ENCODE results near the gene RAB40C. TPM values are rescaled to one million over a fixed set of nuclear protein-coding genes. Genes with fewer than 3 reads are reported as not detected.
A peak's percentile ranks its signal among the peaks of the same experiment; 100 is the strongest.

Gene RAB40C
- 10 to 100 TPM; 13.3 to 14.0 TPM for total RNA-seq

- H3K4me1 Mint-ChIP-seq, result peaks cover 25% of the 10 kb centered on the region
- H3K27me3 Mint-ChIP-seq, result no peaks in the 10 kb centered on the region
- peak within 1 kb of the TSS; percentile 85 for H3K4me3 Mint-ChIP-seq
- H3K27ac Mint-ChIP-seq, result peak within 1 kb of the TSS; percentile 94
- no peaks in the 10 kb centered on the region for H3K9me3 Mint-ChIP-seq (ENCODE audit: low read depth)
- ATAC-seq (peak; percentile 87), DNase-seq (peak; percentile 99)
- CTCF ChIA-PET, result interaction anchor here (0.9 kb wide), 1 partner anchor 46 kb away, joined by 3 read pairs; the partner anchor contains the start of gene METTL26
- no peaks in the 10 kb centered on the region for H3K36me3 Mint-ChIP-seq
These were observed at the start of gene RAB40C for GRCh38 chr16:589658-590187. Gene RAB40C (plus strand): TSS chr16:590066. CDS start chr16:590292, 226 bp downstream.

- H3K4me1 Mint-ChIP-seq, result peaks cover 5% of the 10 kb centered on the region
- peaks cover 16% of the 10 kb centered on the region for H3K36me3 Mint-ChIP-seq
- CTCF ChIA-PET, result no interaction called here
- no peak for ATAC-seq
- H3K27ac Mint-ChIP-seq, result no peak overlapping the region
- no peak for DNase-seq
- no peaks in the 10 kb centered on the region for H3K27me3 Mint-ChIP-seq
- H3K9me3 Mint-ChIP-seq (ENCODE audit: low read depth), result no peaks in the 10 kb centered on the region
- H3K4me3 Mint-ChIP-seq, result no peak overlapping the region
These were observed 49.1 kb upstream of the RAB40C start for GRCh38 chr16:540645-541340.

DNA sequence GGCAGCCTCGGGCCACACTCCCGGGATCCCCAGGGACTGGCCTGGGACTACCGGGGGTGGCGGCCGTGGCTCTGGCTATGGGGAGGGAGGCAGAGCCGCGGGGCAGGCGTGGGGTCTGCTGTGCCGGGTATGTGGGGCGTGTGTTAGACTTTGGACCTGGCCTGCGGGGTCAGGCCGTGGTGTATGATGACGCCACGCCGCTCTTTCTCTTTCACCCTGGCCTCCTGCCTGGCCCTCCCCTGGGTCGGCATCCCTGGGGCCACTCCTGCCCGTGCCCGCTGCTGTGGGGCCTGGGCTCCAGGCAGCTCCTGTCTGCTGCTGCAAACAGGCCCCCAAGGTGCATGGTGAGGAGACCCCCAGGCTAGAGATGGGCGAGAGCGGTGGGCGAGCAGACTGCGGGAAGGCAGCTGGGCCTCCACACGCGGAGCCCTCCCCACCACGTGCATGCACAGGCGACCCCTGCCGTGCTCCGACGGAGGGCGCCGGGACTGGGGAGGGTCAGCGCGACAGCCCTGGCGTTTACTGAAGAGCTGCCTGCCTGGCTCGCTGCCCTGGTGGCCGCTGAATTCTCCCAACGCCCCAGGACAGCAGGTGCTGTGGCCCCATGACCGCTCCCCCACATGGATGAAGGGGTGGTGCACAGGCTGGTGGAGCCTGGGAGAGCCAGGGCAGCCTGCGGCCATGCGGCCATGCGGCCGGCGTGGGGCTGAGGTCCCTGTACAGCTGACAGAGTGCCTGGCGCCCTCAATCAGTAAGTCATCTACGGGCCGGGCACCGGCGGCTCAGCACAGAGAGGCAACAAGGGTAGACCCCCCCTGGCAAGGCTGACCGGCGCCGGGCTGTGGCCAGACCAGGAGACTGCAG is 46.3 kb upstream of the RAB40C start:
- no peaks in the 10 kb centered on the region for H3K27me3 Mint-ChIP-seq
- no peak for ATAC-seq

GRCh38 chr16:544517-544916 is 45.3 kb upstream of the RAB40C start:
- H3K9me3 Mint-ChIP-seq (ENCODE audit: low read depth), result no peaks in the 10 kb centered on the region
- DNase-seq, result no peak
- no peak for ATAC-seq
- CTCF ChIA-PET, result no interaction called here
- no peak overlapping the region for H3K27ac Mint-ChIP-seq
- no peaks in the 10 kb centered on the region for H3K27me3 Mint-ChIP-seq
- H3K4me3 Mint-ChIP-seq, result no peak overlapping the region
- peaks cover 8% of the 10 kb centered on the region for H3K4me1 Mint-ChIP-seq
- H3K36me3 Mint-ChIP-seq, result peaks cover 8% of the 10 kb centered on the region

More for the DNA sequence above, 46.3 kb upstream of the RAB40C start:
- Mint-ChIP-seq H3K27ac (no peak overlapping the region), H3K9me3 (ENCODE audit: low read depth) (no peaks in the 10 kb centered on the region), H3K4me1 (peaks cover 8% of the 10 kb centered on the region), H3K36me3 (peaks cover 10% of the 10 kb centered on the region), H3K4me3 (no peak overlapping the region)
- DNase-seq, result no peak
- CTCF ChIA-PET, result no interaction called here

GRCh38 chr16:546909-547770 is 42.7 kb upstream of the RAB40C start:
- peak; percentile 59 for DNase-seq
- H3K27me3 Mint-ChIP-seq, result no peaks in the 10 kb centered on the region
- H3K36me3 Mint-ChIP-seq, result peaks cover 3% of the 10 kb centered on the region
- peaks cover 5% of the 10 kb centered on the region for H3K4me1 Mint-ChIP-seq
- peak; percentile 62 for ATAC-seq
- H3K27ac Mint-ChIP-seq, result no peak overlapping the region
- no peaks in the 10 kb centered on the region for H3K9me3 Mint-ChIP-seq (ENCODE audit: low read depth)
- no peak overlapping the region for H3K4me3 Mint-ChIP-seq
- CTCF ChIA-PET, result no interaction called here

DNA sequence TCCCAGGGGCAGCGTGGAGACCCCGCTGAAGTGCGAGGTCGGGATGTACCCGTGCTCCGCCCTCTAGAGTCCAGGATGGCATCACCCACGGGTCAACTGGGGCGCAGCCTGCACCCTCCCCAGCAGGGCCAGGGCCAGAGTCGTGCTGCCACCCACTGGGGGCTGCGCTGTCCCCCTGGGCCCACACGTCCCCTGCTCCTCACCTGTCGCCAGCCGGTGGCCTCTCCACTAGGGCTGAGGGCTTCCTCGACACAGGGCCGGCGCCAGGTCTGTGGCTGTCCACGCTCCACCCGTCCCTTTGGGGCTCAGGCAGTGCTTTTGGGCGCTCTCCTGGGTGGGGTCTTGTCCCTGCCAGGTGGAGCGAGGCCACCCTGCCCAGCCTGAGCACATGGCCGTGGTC is 41.3 kb upstream of the RAB40C start:
- ATAC-seq (no peak), DNase-seq (no peak)
- Mint-ChIP-seq H3K9me3 (ENCODE audit: low read depth) (no peaks in the 10 kb centered on the region), H3K27me3 (no peaks in the 10 kb centered on the region), H3K27ac (no peak overlapping the region), H3K4me1 (peaks cover 2% of the 10 kb centered on the region), H3K4me3 (no peak overlapping the region), H3K36me3 (no peaks in the 10 kb centered on the region)
- CTCF ChIA-PET, result no interaction called here

DNA sequence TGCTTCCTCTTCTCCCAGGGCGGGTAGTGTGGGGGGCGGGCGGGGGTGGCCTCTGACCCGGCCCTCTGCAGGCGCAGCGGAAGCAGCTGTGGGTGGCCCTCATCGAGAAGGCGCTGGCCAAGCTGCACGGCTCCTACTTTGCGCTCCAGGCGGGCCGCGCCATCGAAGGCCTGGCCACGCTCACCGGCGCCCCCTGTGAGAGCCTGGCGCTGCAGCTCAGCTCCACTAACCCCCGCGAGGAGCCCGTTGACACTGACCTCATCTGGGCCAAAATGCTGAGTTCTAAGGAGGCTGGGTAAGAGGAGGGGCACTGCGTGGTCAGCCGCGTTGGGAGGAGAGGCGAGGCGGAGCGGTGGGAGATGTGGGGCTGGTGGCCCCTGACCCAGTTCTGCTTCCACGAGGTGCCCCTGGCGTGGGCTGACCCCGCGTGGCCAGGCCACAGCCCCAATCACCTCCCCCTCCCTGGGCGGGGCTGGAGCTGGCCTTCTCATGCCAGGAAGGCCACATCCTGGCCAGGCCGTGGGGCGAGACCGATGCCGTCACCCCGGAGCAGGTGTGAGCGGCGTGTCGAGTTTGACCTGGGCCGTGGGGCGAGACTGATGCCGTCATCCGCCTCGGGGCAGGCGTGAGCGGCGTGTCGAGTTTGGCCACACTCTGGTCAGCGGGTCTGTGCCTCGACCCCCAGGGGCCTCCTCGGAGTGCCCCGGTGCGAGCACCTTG is 40.2 kb upstream of the RAB40C start:
- CTCF ChIA-PET, result no interaction called here
- DNase-seq, result no peak
- Mint-ChIP-seq H3K9me3 (ENCODE audit: low read depth) (no peaks in the 10 kb centered on the region), H3K4me1 (peaks cover 2% of the 10 kb centered on the region), H3K4me3 (no peak overlapping the region), H3K36me3 (no peaks in the 10 kb centered on the region), H3K27me3 (no peaks in the 10 kb centered on the region), H3K27ac (no peak overlapping the region)
- ATAC-seq, result no peak

DNA sequence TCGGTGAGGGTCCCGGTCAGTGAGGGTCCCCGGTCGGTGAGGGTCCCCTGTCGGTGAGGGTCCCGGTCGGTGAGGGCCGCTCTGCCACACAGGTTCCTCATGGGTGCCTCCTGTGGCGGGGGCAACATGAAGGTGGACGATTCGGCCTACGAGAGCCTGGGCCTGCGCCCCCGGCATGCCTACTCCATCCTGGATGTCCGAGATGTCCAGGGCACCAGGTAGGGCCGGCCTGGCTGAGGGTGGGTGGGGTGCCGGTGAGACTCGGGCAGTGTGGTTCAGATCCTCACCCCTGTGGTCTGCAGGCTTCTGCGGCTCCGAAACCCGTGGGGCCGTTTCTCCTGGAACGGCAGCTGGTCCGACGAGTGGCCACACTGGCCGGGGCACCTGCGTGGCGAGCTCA is 38.7 kb upstream of the RAB40C start:
- Mint-ChIP-seq H3K27ac (no peak overlapping the region), H3K4me3 (no peak overlapping the region), H3K9me3 (ENCODE audit: low read depth) (no peaks in the 10 kb centered on the region), H3K27me3 (no peaks in the 10 kb centered on the region), H3K4me1 (peaks cover 2% of the 10 kb centered on the region), H3K36me3 (no peaks in the 10 kb centered on the region)
- CTCF ChIA-PET, result no interaction called here
- ATAC-seq (no peak), DNase-seq (no peak)

DNA sequence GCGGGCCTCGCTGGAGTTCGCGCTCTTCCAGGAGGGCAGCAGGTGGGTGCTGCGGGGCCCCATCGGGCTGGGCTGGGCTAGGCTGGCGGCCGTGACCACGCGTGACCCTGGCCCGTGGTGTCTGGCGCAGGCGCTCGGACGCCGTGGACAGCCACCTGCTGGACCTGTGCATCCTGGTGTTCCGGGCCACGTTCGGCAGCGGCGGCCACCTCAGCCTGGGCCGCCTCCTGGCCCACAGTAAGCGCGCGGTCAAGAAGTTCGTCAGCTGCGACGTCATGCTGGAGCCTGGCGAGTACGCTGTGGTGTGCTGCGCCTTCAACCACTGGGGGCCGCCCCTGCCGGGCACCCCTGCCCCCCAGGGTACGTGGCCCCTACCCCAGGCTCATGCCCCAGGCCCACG is 37.7 kb upstream of the RAB40C start:
- no peak for DNase-seq
- no peaks in the 10 kb centered on the region for H3K9me3 Mint-ChIP-seq (ENCODE audit: low read depth)
- H3K4me3 Mint-ChIP-seq, result no peak overlapping the region
- H3K4me1 Mint-ChIP-seq, result no peaks in the 10 kb centered on the region
- H3K27me3 Mint-ChIP-seq, result no peaks in the 10 kb centered on the region
- H3K36me3 Mint-ChIP-seq, result no peaks in the 10 kb centered on the region
- no peak for ATAC-seq
- no peak overlapping the region for H3K27ac Mint-ChIP-seq
- CTCF ChIA-PET, result no interaction called here

- Mint-ChIP-seq H3K36me3 (no peaks in the 10 kb centered on the region), H3K27ac (no peak overlapping the region), H3K9me3 (ENCODE audit: low read depth) (no peaks in the 10 kb centered on the region), H3K4me3 (no peak overlapping the region), H3K27me3 (peaks cover 4% of the 10 kb centered on the region), H3K4me1 (no peaks in the 10 kb centered on the region)
- DNase-seq, result no peak
- no peak for ATAC-seq
- CTCF ChIA-PET, result no interaction called here
These were observed 36.1 kb upstream of the RAB40C start for GRCh38 chr16:553601-554296.

DNA sequence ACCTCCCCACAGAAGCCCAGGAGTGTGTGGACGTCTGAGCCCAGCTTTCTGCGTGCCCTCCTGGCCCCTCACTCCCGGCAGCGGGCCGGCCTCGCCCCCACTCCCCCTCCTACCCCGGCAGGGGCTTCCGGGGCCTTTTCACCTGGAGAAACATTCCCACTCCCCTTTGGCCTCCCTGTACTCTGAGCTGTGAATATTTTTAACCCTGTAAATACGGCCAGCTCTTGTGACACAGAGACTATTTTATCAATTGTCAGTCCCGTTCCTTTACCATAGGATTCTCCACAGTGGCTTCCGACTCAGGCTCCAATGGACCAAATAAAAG is 35.6 kb upstream of the RAB40C start:
- Mint-ChIP-seq H3K9me3 (ENCODE audit: low read depth) (no peaks in the 10 kb centered on the region), H3K27ac (no peak overlapping the region), H3K4me1 (no peaks in the 10 kb centered on the region), H3K36me3 (no peaks in the 10 kb centered on the region), H3K27me3 (peaks cover 6% of the 10 kb centered on the region), H3K4me3 (no peak overlapping the region)
- ATAC-seq, result no peak
- CTCF ChIA-PET, result no interaction called here
- DNase-seq, result no peak

DNA sequence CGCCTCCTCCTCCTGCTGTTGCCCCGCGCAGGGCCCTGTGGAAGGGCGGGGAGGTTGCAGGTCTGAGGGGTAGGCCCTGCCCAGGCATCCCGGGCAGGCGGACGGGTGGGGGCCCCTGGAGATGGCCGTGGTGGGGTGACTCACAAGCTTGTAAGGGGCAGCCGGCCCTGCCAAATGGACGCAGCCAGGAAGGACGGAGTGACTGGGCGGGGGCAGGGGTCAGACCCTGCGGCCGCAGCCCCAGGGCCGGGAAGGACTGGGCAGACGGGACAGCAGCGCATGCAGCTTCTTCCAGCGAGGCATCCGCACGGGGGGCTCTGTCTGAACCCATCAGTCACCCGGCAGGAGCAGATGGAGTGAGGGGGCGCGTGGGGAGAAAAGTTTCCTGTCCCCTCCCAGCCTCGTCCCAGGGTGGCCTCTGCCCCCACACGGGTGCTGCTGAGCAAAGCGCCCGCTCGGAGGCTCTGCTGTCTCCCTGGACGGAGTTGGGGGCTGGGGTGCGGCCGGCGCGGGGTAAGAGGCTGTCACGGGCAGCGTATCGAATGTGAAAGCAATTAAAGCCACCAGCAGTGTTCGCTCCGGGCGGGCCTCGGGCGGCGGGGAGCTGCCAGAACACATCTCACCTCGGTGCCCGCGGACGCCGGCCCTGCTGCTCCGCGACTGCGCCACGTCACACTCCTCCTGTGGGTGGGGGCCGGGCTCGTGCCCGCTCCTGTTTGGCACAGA is 35.1 kb upstream of the RAB40C start:
- CTCF ChIA-PET, result no interaction called here
- Mint-ChIP-seq H3K4me3 (no peak overlapping the region), H3K4me1 (no peaks in the 10 kb centered on the region), H3K36me3 (no peaks in the 10 kb centered on the region), H3K9me3 (ENCODE audit: low read depth) (no peaks in the 10 kb centered on the region), H3K27ac (no peak overlapping the region), H3K27me3 (peaks cover 8% of the 10 kb centered on the region)
- ATAC-seq, result no peak
- no peak for DNase-seq

Data from activated CD8-positive, alpha-beta memory T cell treated with anti-CD3 and anti-CD28 coated beads, Interleukin-2, amount 10 ng/mL, durations not matched to agents 7 days and 5 days (primary cell).